ENCODE data around the gene SLC51A. TPM values are rescaled to one million over a fixed set of nuclear protein-coding genes. Genes with fewer than 3 reads are reported as not detected.

SLC51A gene
- total and polyA plus RNA-seq, 2 donors (not counting 1 experiment from before 2014, with no cell fraction given) = not detected

- no peak overlapping the region for H3K9ac ChIP-seq (ENCODE audit: low read length)
- CTCF ChIA-PET = interaction anchor here (6.6 kb wide), 1 partner anchor 105 kb away, joined by 69 read pairs; no protein-coding TSS in a partner anchor
- Mint-ChIP-seq H3K9me3 (ENCODE audit: insufficient read depth) (no peaks in the 10 kb centered on the region), H3K4me1 (peaks cover 24% of the 10 kb centered on the region), H3K27me3 (no peaks in the 10 kb centered on the region), H3K27ac (no peak overlapping the region), H3K4me3 (no peak overlapping the region)
- intact Hi-C loops (cut with micrococcal nuclease) = no loop called here
- TF ChIP-seq EZH2 (IDR thresholded peaks at IDR 0.05; ENCODE audit: borderline replicate concordance, insufficient read depth, low read depth, low read length, poor library complexity, severe bottlenecking) (no peak), CTCF (IDR thresholded peaks at IDR 0.05) (no peak)
- no peaks in the 10 kb centered on the region for H3K36me3 ChIP-seq (replicated peaks in 1 of 2; ENCODE audit: control extremely low read depth in 1 of 2, control insufficient read depth in 1 of 2, extremely low read depth in 1 of 2, insufficient read depth in 2 of 2, low read length in 1 of 2)
- POLR2A ChIA-PET = no interaction called here
- H2AFZ ChIP-seq (ENCODE audit: insufficient read depth, low read depth, low read length, poor library complexity, severe bottlenecking) = no peak overlapping the region
- DNase-seq (no peak), ATAC-seq (ENCODE audit: low read depth) (no peak)
- no peaks in the 10 kb centered on the region for H3K9me3 ChIP-seq (ENCODE audit: control extremely low read depth in 1 of 3, control insufficient read depth in 2 of 3, insufficient read depth in 1 of 3, low read length in 2 of 3)
- no peaks in the 10 kb centered on the region for H4K20me1 ChIP-seq (ENCODE audit: control insufficient read depth, insufficient read depth, low read length, poor library complexity, severe bottlenecking)
- H3K4me2 ChIP-seq (replicated peaks; ENCODE audit: low read depth, low read length, poor library complexity, severe bottlenecking) = no peak overlapping the region
- H3K79me2 ChIP-seq (ENCODE audit: control insufficient read depth, insufficient read depth, low read length) = no peaks in the 10 kb centered on the region
- no peak overlapping the region for H3K4me3 ChIP-seq (ENCODE audit: control extremely low read depth in 1 of 5, extremely low read depth in 1 of 5, insufficient read depth in 1 of 5, low read depth in 2 of 5, low read length in 4 of 5)
- no peak overlapping the region for H3K27ac ChIP-seq (ENCODE audit: low read length in 2 of 2)
- H3K4me1 ChIP-seq (ENCODE audit: control insufficient read depth in 2 of 2, insufficient read depth in 2 of 2, low read length in 2 of 2) = peaks cover 20 to 33% of the 10 kb centered on the region in 2 donors
- 100% methylated on average over 2 of the region's 4 CpGs for WGBS (ENCODE audit: insufficient coverage)
- H3K27me3 ChIP-seq (replicated peaks in 1 of 4; ENCODE audit: control extremely low read depth in 1 of 4, control insufficient read depth in 3 of 4, insufficient read depth in 4 of 4, low read length in 3 of 4) = no peaks in the 10 kb centered on the region
Measured at GRCh38 chr3:196177967-196178366, 38.4 kb upstream of the SLC51A start.

- POLR2A ChIA-PET = interaction anchor here (1.1 to 2.0 kb wide), 4 partner anchors 13 to 100 kb away, joined by 3 to 11 read pairs (median 6); partner anchors contain the start of gene TFRC
- no peak for TF ChIP-seq CTCF (IDR thresholded peaks at IDR 0.05)
- H3K36me3 ChIP-seq (replicated peaks in 1 of 2; ENCODE audit: control extremely low read depth in 1 of 2, control insufficient read depth in 1 of 2, extremely low read depth in 1 of 2, insufficient read depth in 2 of 2, low read length in 1 of 2) = no peaks in the 10 kb centered on the region
- H3K9me3 ChIP-seq (ENCODE audit: control extremely low read depth in 1 of 3, control insufficient read depth in 2 of 3, insufficient read depth in 1 of 3, low read length in 2 of 3) = no peaks in the 10 kb centered on the region
- H3K4me3 ChIP-seq (ENCODE audit: control extremely low read depth in 1 of 5, extremely low read depth in 1 of 5, insufficient read depth in 1 of 5, low read depth in 2 of 5, low read length in 4 of 5) = peak overlapping the region in 1 of 5 experiments; percentile 32
- Mint-ChIP-seq H3K9me3 (ENCODE audit: insufficient read depth) (no peaks in the 10 kb centered on the region), H3K4me1 (peaks cover 28% of the 10 kb centered on the region), H3K4me3 (peak overlapping the region; percentile 74), H3K27me3 (no peaks in the 10 kb centered on the region), H3K27ac (peak overlapping the region; percentile 84)
- peaks cover 20 to 33% of the 10 kb centered on the region in 2 donors for H3K4me1 ChIP-seq (ENCODE audit: control insufficient read depth in 2 of 2, insufficient read depth in 2 of 2, low read length in 2 of 2)
- CTCF ChIA-PET = interaction anchor here (1.2 to 6.6 kb wide), 9 partner anchors 11 to 108 kb away, joined by 3 to 69 read pairs (median 4); no protein-coding TSS in a partner anchor
- H3K79me2 ChIP-seq (ENCODE audit: control insufficient read depth, insufficient read depth, low read length) = no peaks in the 10 kb centered on the region
- WGBS (ENCODE audit: insufficient coverage) = 50% methylated on average over 1 of the region's 6 CpGs
- DNase-seq (no peak), ATAC-seq (ENCODE audit: low read depth) (no peak)
- no peaks in the 10 kb centered on the region for H4K20me1 ChIP-seq (ENCODE audit: control insufficient read depth, insufficient read depth, low read length, poor library complexity, severe bottlenecking)
- H3K9ac ChIP-seq (ENCODE audit: low read length) = no peak overlapping the region
- peak overlapping the region; percentile 78 to 83 for H3K27ac ChIP-seq (ENCODE audit: low read length in 2 of 2)
- intact Hi-C loops (cut with micrococcal nuclease) = no loop called here
- H3K4me2 ChIP-seq (replicated peaks; ENCODE audit: low read depth, low read length, poor library complexity, severe bottlenecking) = peak overlapping the region; percentile 73
- H2AFZ ChIP-seq (ENCODE audit: insufficient read depth, low read depth, low read length, poor library complexity, severe bottlenecking) = peak overlapping the region; percentile 70
- H3K27me3 ChIP-seq (replicated peaks in 1 of 4; ENCODE audit: control extremely low read depth in 1 of 4, control insufficient read depth in 3 of 4, insufficient read depth in 4 of 4, low read length in 3 of 4) = no peaks in the 10 kb centered on the region
Measured at GRCh38 chr3:196178993-196179379, 37.3 kb upstream of the SLC51A start.

Data from B cell (primary cell).